A549 treated with ZK216348 at 1 μM for 4 hours (cell line): ENCODE results near the gene CTAGE4. TPM values are rescaled to one million over a fixed set of nuclear protein-coding genes. Genes with fewer than 3 reads are reported as not detected.

Experiments used
- total RNA-seq: library from RNA; stranded (reverse); fragments of 200-300 nt; extraction: Qiagen RNA extraction; gene quantifications from 5 replicates; pipeline ENCODE4 v1.2.3, GENCODE V29; 2022; ENCODE audit warnings: low read depth

Gene CTAGE4
- not detected in 5 replicates for total RNA-seq

GRCh38 chr7:144183166-144183565 lies at the start of gene CTAGE4:
CTAGE4 (plus strand) TSS chr7:144183466; CDS start chr7:144183504, 38 bp downstream.

GRCh38 chr7:144195212-144195872 lies 12.1 kb downstream of the CTAGE4 start, which contains the start of gene ARHGEF35:
ARHGEF35 (minus strand) TSS chr7:144195833; CDS start chr7:144188383, 7,450 bp downstream.

Other genes starting within 250 kb of the CTAGE4 start
- gene OR2F2, start 248.2 kb upstream of the CTAGE4 start, total RNA-seq: not detected in 5 replicates
- not detected in 5 replicates for gene OR2F1, start 228.6 kb upstream of the CTAGE4 start, total RNA-seq
- gene OR6B1, start 183.1 kb upstream of the CTAGE4 start, total RNA-seq: not detected in 5 replicates
- not detected in 5 replicates for gene OR2A5, start 134.5 kb upstream of the CTAGE4 start, total RNA-seq
- not detected in 5 replicates for gene OR2A25, start 113.7 kb upstream of the CTAGE4 start, total RNA-seq
- not detected in 5 replicates for gene OR2A12, start 97.2 kb upstream of the CTAGE4 start, total RNA-seq
- not detected in 5 replicates for gene OR2A2, start 73.9 kb upstream of the CTAGE4 start, total RNA-seq
- not detected in 5 replicates for gene OR2A14, start 60.3 kb upstream of the CTAGE4 start, total RNA-seq
- 0.15 to 0.51 TPM (median 0.33 TPM) in 5 replicates for gene ARHGEF35, start 12.4 kb downstream of the CTAGE4 start, total RNA-seq
- not detected in 5 replicates for gene OR2A42, start 56.1 kb downstream of the CTAGE4 start, total RNA-seq
- gene OR2A7, start 81.3 kb downstream of the CTAGE4 start, total RNA-seq: not detected in 5 replicates
- not detected in 5 replicates for gene CTAGE8, start 85.8 kb downstream of the CTAGE4 start, total RNA-seq
- not detected in 5 replicates for gene OR2A1, start 129.0 kb downstream of the CTAGE4 start, total RNA-seq
- gene ARHGEF5, start 171.9 kb downstream of the CTAGE4 start, total RNA-seq: 1.6 to 2.7 TPM (median 2.5 TPM) in 5 replicates
- gene NOBOX, start 220.2 kb downstream of the CTAGE4 start, total RNA-seq: not detected in 5 replicates